Measurements from ENCODE around the gene SHLD1.

GRCh38 chr20:5899444-5899843 is 149.2 kb downstream of the SHLD1 start:
- TF ChIP-seq EZH2 (IDR thresholded peaks at IDR 0.05; ENCODE audit: insufficient read depth, poor library complexity, severe bottlenecking) (no peak), EZH2phosphoT487 (IDR thresholded peaks at IDR 0.05; ENCODE audit: insufficient read depth, low read depth) (no peak)

All from GM23248 (cell line).